Measurements from ENCODE around the gene SLC39A1.

- TF ChIP-seq, protein P1, sequence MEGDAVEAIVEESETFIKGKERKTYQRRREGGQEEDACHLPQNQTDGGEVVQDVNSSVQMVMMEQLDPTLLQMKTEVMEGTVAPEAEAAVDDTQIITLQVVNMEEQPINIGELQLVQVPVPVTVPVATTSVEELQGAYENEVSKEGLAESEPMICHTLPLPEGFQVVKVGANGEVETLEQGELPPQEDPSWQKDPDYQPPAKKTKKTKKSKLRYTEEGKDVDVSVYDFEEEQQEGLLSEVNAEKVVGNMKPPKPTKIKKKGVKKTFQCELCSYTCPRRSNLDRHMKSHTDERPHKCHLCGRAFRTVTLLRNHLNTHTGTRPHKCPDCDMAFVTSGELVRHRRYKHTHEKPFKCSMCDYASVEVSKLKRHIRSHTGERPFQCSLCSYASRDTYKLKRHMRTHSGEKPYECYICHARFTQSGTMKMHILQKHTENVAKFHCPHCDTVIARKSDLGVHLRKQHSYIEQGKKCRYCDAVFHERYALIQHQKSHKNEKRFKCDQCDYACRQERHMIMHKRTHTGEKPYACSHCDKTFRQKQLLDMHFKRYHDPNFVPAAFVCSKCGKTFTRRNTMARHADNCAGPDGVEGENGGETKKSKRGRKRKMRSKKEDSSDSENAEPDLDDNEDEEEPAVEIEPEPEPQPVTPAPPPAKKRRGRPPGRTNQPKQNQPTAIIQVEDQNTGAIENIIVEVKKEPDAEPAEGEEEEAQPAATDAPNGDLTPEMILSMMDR (IDR thresholded peaks at IDR 0.05): no peak
- TF ChIP-seq POLR2A (IDR thresholded peaks at IDR 0.05): no peak
- TF ChIP-seq POLR2AphosphoS5 (IDR thresholded peaks at IDR 0.05): no peak
- no peak for TF ChIP-seq EP300 (IDR thresholded peaks at IDR 0.05; ENCODE audit: low read depth)
These were observed 5.1 kb upstream of the SLC39A1 start for GRCh38 chr1:153968408-153968807.

All from transverse colon (tissue), 4 donors.